WERI-Rb-1 (cell line): Measurements from ENCODE around the gene RPS19.

ENCODE experiments used
- DNase-seq: peaks from one replicate; pipeline ENCODE4 v3.0.0-alpha.2; 2020
- H3K27ac ChIP-seq: fragments of 250-450 bp; sonication (Bioruptor Pico); 2 replicates; pipeline ENCODE4 v1.5.1; 2020; ENCODE audit warnings: mild to moderate bottlenecking, moderate library complexity
- H3K27me3 ChIP-seq: fragments of 250-450 bp; sonication (Bioruptor Pico); 2 replicates; pipeline ENCODE4 v1.5.1; 2021; ENCODE audit warnings: mild to moderate bottlenecking, low read depth, moderate library complexity; ENCODE audit not compliant: insufficient read depth, severe bottlenecking
- H3K36me3 ChIP-seq: fragments of 250-450 bp; sonication (Bioruptor Pico); 2 replicates; pipeline ENCODE4 v1.5.1; 2020; ENCODE audit warnings: mild to moderate bottlenecking, moderate library complexity
- H3K4me3 ChIP-seq: 2 replicates; pipeline ENCODE4 v1.5.1; 2011; ENCODE audit warnings: low read depth, mild to moderate bottlenecking, control low read depth, low read length
- H3K9me3 ChIP-seq: fragments of 250-450 bp; sonication (Bioruptor Pico); 2 replicates; pipeline ENCODE4 v1.5.1; 2021; ENCODE audit warnings: mild to moderate bottlenecking, moderate library complexity; ENCODE audit not compliant: severe bottlenecking
- TF ChIP-seq, protein P1 (sequence below): IDR thresholded peaks from 2 replicates; pipeline ENCODE4 v1.5.1; 2011; ENCODE audit warnings: low read depth, mild to moderate bottlenecking, control low read depth, inconsistent platforms, low read length

RPS19 gene

DNA sequence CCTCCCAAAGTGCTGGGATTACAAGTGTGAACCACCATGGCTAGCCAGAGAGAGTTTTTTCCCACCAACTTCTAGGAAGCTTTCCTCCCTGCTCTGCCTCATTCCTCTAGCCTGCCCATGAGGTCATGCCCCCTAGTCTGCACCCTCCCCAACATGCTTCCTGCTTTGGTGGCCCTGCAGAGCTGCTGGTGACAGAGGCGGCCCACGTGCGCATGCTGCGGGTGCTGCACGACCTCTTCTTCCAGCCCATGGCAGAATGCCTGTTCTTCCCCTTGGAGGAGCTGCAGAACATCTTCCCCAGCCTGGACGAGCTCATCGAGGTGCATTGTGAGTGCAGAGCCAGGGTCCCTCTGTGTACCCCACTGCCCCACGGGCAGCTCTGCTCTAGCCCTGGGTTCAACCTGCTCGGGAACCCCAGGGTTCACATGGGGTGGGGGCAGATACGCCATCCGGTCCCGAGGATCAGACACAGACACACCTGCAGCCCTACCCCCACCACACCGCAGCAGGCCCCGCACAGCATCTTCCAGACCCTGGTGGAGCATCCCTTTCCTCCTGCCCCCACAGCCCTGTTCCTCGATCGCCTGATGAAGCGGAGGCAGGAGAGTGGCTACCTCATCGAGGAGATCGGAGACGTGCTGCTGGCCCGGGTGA lies 41.8 kb downstream of the RPS19 start:
- no peak overlapping the region for H3K27ac ChIP-seq
- no peak for DNase-seq
- peaks cover 45% of the 10 kb centered on the region for H3K36me3 ChIP-seq
- no peak overlapping the region for H3K4me3 ChIP-seq
- H3K9me3 ChIP-seq: no peaks in the 10 kb centered on the region
- no peaks in the 10 kb centered on the region for H3K27me3 ChIP-seq
- TF ChIP-seq, protein P1, sequence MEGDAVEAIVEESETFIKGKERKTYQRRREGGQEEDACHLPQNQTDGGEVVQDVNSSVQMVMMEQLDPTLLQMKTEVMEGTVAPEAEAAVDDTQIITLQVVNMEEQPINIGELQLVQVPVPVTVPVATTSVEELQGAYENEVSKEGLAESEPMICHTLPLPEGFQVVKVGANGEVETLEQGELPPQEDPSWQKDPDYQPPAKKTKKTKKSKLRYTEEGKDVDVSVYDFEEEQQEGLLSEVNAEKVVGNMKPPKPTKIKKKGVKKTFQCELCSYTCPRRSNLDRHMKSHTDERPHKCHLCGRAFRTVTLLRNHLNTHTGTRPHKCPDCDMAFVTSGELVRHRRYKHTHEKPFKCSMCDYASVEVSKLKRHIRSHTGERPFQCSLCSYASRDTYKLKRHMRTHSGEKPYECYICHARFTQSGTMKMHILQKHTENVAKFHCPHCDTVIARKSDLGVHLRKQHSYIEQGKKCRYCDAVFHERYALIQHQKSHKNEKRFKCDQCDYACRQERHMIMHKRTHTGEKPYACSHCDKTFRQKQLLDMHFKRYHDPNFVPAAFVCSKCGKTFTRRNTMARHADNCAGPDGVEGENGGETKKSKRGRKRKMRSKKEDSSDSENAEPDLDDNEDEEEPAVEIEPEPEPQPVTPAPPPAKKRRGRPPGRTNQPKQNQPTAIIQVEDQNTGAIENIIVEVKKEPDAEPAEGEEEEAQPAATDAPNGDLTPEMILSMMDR: no peak

DNA sequence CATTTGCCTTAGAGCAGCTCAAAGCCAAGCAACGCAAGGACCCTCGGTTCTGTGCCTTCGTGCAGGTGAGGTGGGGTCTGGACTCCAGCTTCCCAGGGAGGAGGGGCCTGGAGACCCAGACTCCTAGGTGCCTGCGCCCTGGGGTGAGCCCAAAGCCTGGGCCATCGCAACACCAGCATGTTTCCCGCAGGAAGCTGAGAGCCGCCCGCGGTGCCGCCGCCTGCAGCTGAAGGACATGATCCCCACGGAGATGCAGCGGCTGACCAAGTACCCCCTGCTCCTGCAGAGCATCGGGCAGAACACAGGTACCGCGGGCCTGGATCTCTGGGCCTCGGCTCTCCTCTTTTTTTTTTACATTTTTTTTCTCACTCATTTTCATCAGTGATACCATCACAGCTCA lies 42.5 kb downstream of the RPS19 start:
- H3K4me3 ChIP-seq: no peak overlapping the region
- no peak for DNase-seq
- no peaks in the 10 kb centered on the region for H3K27me3 ChIP-seq
- H3K27ac ChIP-seq: no peak overlapping the region
- TF ChIP-seq, protein P1: no peak
- H3K9me3 ChIP-seq: no peaks in the 10 kb centered on the region
- H3K36me3 ChIP-seq: peaks cover 45% of the 10 kb centered on the region

DNA sequence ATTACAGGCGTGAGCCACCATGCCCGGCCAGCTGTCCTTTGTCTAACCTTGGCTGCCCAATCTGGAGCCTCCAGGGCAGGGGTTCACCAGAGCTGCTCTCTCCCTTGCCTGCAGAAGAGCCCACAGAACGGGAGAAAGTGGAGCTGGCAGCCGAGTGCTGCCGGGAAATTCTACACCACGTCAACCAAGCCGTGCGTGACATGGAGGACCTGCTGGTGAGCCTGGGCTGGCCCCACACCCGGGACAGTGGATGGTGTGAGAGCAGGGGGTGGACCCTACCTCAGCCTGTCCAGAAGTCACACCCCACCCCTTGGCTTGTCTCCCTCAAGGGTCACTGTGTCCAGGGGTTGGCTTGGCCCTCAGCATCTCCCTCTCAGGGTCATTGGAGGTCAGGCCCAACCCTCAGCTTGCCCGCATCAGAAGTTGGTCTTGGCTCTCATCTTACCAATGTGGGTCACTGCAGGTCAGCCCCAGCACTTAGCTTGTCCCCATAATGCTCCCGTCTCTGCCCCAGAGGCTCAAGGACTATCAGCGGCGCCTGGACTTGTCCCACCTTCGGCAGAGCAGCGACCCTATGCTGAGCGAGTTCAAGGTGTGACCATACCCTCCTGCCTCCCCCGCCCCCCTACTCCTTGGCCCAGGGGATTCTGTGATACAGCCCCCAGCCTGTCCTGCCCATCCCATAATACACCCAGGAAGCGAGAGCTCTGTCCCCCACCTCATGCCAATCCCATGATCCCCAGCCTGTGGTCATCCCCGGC lies 43.3 kb downstream of the RPS19 start:
- Histone ChIP-seq H3K9me3 (no peaks in the 10 kb centered on the region), H3K27ac (no peak overlapping the region), H3K4me3 (no peak overlapping the region), H3K27me3 (no peaks in the 10 kb centered on the region), H3K36me3 (peaks cover 39% of the 10 kb centered on the region)
- TF ChIP-seq, protein P1: no peak
- no peak for DNase-seq

- H3K27ac ChIP-seq: no peak overlapping the region
- no peak for DNase-seq
Observed at GRCh38 chr19:41904118-41904870, 44.2 kb downstream of the RPS19 start.

DNA sequence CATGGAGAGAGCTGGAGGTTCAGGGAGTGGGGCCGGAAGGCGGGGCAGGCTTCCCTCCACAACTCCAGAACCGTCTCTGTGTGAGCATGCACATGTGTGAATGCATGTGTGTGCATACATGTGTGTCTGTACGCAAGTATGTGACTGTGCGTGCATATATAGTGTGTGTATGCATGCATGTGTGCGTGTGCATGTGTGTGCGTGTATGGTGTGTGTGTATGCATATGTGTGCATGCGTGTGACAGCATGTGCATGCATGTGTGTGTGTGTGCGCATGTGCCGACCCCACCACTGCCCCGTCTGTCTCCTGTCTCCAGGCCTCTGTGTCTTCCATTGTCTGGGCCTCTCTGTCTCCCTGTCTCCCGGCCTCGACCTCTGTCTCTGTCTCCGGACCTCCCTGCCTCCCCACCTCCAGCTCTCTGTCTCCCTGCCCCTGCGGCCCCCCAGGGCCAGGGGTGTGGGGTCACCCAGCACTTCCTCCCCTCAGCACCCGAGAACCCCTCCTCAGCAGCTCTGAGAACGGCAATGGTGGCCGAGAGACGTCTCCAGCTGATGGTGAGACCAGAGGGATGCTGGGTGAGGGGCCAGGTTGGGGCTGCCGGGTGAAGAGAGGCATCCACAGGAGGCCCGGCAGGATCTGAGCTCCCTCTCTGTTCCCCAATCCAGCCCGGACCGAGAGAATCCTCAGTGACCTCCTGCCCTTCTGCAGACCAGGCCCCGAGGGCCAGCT lies 45.4 kb downstream of the RPS19 start:
- no peak for DNase-seq
- Histone ChIP-seq H3K4me3 (no peak overlapping the region), H3K9me3 (no peaks in the 10 kb centered on the region), H3K27me3 (no peaks in the 10 kb centered on the region), H3K36me3 (peaks cover 31% of the 10 kb centered on the region), H3K27ac (no peak overlapping the region)
- TF ChIP-seq, protein P1: no peak

More at GRCh38 chr19:41904118-41904870, 44.2 kb downstream of the RPS19 start:
- Histone ChIP-seq H3K4me3 (no peak overlapping the region), H3K27me3 (no peaks in the 10 kb centered on the region), H3K9me3 (no peaks in the 10 kb centered on the region), H3K36me3 (peaks cover 31% of the 10 kb centered on the region)
- TF ChIP-seq, protein P1: no peak
